Stimulated activated CD4-positive, alpha-beta T cell treated with anti-CD3 and anti-CD28 coated beads, Interleukin-2, amount 100 ng/mL, for 24 hours (primary cell): ENCODE measurements around the gene APELA.
"Not testable (repeated sequence)": the region's sequence is repeated elsewhere in the genome, so short reads cannot be mapped to it uniquely, and the experiment has no call there.

Source experiments
- DNase-seq, 2 donors: peaks; one replicate each; pipeline ENCODE4 v3.0.0-alpha.2; 2020

The APELA gene

GRCh38 chr4:164876700-164877324, at the start of gene APELA:
APELA (plus strand) TSS chr4:164877178; CDS start chr4:164877332, 154 bp downstream.
- no peak for DNase-seq

GRCh38 chr4:164828955-164829354, 48.0 kb upstream of the APELA start:
- DNase-seq, result no peak

GRCh38 chr4:164846566-164846965, 30.4 kb upstream of the APELA start:
- DNase-seq, result no peak

GRCh38 chr4:164847016-164847415, 30.0 kb upstream of the APELA start:
- no peak for DNase-seq

- no peak for DNase-seq
Measured at GRCh38 chr4:164847967-164848649, 28.9 kb upstream of the APELA start.

- no peak for DNase-seq
Measured at GRCh38 chr4:164856396-164856795, 20.6 kb upstream of the APELA start.

- no peak for DNase-seq
Measured at GRCh38 chr4:164866817-164867490, 10.0 kb upstream of the APELA start.

GRCh38 chr4:164871673-164872072, 5.3 kb upstream of the APELA start:
- DNase-seq, result no peak

- DNase-seq, result no peak
Measured at GRCh38 chr4:164872481-164872880, 4.5 kb upstream of the APELA start.

GRCh38 chr4:164874789-164875188, 2.2 kb upstream of the APELA start:
- DNase-seq, result no peak

GRCh38 chr4:164880489-164881262, 3.7 kb downstream of the APELA start:
- no peak for DNase-seq

- no peak for DNase-seq
Measured at GRCh38 chr4:164888096-164888715, 11.2 kb downstream of the APELA start.

- DNase-seq, result no peak
Measured at GRCh38 chr4:164890691-164891090, 13.7 kb downstream of the APELA start.

- DNase-seq, result no peak
Measured at GRCh38 chr4:164892018-164892417, 15.0 kb downstream of the APELA start.

- DNase-seq, result no peak
Measured at GRCh38 chr4:164894702-164895101, 17.7 kb downstream of the APELA start.

- no peak for DNase-seq
Measured at GRCh38 chr4:164902608-164903007, 25.6 kb downstream of the APELA start.

- no peak for DNase-seq
Measured at GRCh38 chr4:164904336-164904735, 27.4 kb downstream of the APELA start.

- DNase-seq, result no peak
Measured at GRCh38 chr4:164904941-164905340, 28.0 kb downstream of the APELA start.

- no peak for DNase-seq
Measured at GRCh38 chr4:164906368-164906767, 29.4 kb downstream of the APELA start.

- DNase-seq, result not testable (repeated sequence)
Measured at GRCh38 chr4:164913506-164913905, 36.5 kb downstream of the APELA start.

- DNase-seq, result no peak
Measured at GRCh38 chr4:164918956-164919355, 42.0 kb downstream of the APELA start.

GRCh38 chr4:164924670-164925238, 47.8 kb downstream of the APELA start:
- DNase-seq, result no peak

GRCh38 chr4:164926301-164926700, 49.3 kb downstream of the APELA start:
- DNase-seq, result no peak
